GM18867 (cell line): Measurements from ENCODE around the gene SP8.
"Not testable (repeated sequence)": the region's sequence is repeated elsewhere in the genome, so short reads cannot be mapped to it uniquely, and the experiment has no call there.

ENCODE experiments used
- ATAC-seq: cut with Tn5 transposase; IDR thresholded peaks from one replicate; pipeline ENCODE4 v1.9.1; 2021; ENCODE audit warnings: mild to moderate bottlenecking, moderate library complexity; ENCODE audit not compliant: unreplicated experiment

The SP8 gene

GRCh38 chr7:20786779-20787659 lies at the start of gene SP8:
TSS of gene SP8 (minus strand) at chr7:20786886. CDS start at chr7:20786798, 88 bp downstream.
- ATAC-seq, result no peak

GRCh38 chr7:20836424-20836823 lies 49.7 kb upstream of the SP8 start:
- peak; percentile 70 for ATAC-seq

GRCh38 chr7:20835111-20835750 lies 48.5 kb upstream of the SP8 start:
- no peak for ATAC-seq

- no peak for ATAC-seq
These were observed 48.0 kb upstream of the SP8 start for GRCh38 chr7:20834656-20835055.

- no peak for ATAC-seq
These were observed 45.3 kb upstream of the SP8 start for GRCh38 chr7:20831956-20832355.

GRCh38 chr7:20831451-20831850 lies 44.8 kb upstream of the SP8 start:
- no peak for ATAC-seq

- peak; percentile 64 for ATAC-seq
These were observed 42.3 kb upstream of the SP8 start for GRCh38 chr7:20828947-20829346.

- ATAC-seq, result no peak
These were observed 40.5 kb upstream of the SP8 start for GRCh38 chr7:20827172-20827571.

GRCh38 chr7:20826243-20826642 lies 39.6 kb upstream of the SP8 start:
- no peak for ATAC-seq

- ATAC-seq, result no peak
These were observed 38.9 kb upstream of the SP8 start for GRCh38 chr7:20825555-20825954.

GRCh38 chr7:20821390-20821789 lies 34.7 kb upstream of the SP8 start:
- ATAC-seq, result not testable (repeated sequence)

GRCh38 chr7:20816372-20816959 lies 29.8 kb upstream of the SP8 start:
- no peak for ATAC-seq

- ATAC-seq, result no peak
These were observed 17.7 kb upstream of the SP8 start for GRCh38 chr7:20804345-20804744.

GRCh38 chr7:20799566-20800366 lies 13.1 kb upstream of the SP8 start:
- no peak for ATAC-seq

GRCh38 chr7:20798694-20799121 lies 12.0 kb upstream of the SP8 start:
- ATAC-seq, result no peak

GRCh38 chr7:20798081-20798693 lies 11.5 kb upstream of the SP8 start:
- ATAC-seq, result peak; percentile 90

- peak; percentile 67 for ATAC-seq
These were observed 10.9 kb upstream of the SP8 start for GRCh38 chr7:20797462-20798080.

- no peak for ATAC-seq
These were observed 10.4 kb upstream of the SP8 start for GRCh38 chr7:20797042-20797461.

GRCh38 chr7:20796500-20796899 lies 9.8 kb upstream of the SP8 start:
- peak; percentile 32 for ATAC-seq

GRCh38 chr7:20795881-20796280 lies 9.2 kb upstream of the SP8 start:
- ATAC-seq, result no peak
